HEK293 (cell line): Measurements from ENCODE around the gene WDR17.

Experiments
- CTCF ChIA-PET: fragments of 350-600 bp; formaldehyde crosslinking; extraction: SDS; loops from one replicate; lab custom pipeline; 2021; ENCODE audit warnings: antibody characterized with exemption; lab: Yijun Ruan, JAX
- POLR2A ChIA-PET: fragments of 300-600 bp; formaldehyde crosslinking; extraction: SDS; loops from one replicate; lab custom pipeline; 2020; ENCODE audit warnings: antibody characterized with exemption, inconsistent platforms; lab: Yijun Ruan, JAX
- H3K27ac ChIP-seq: fragments of 200-500 bp; sonication (Bioruptor generic); 2 replicates; pipeline ENCODE4 v1.5.1; 2014; ENCODE audit warnings: low read depth, low read length, control low read depth, inconsistent platforms; ENCODE audit errors: extremely low read depth
- H3K36me3 ChIP-seq, 2 experiments: fragments of 200-500 bp in 1 of 2; sonication (Bioruptor generic) in 1 of 2; 1 replicate in 1 of 2; 2 replicates in 1 of 2; pipeline ENCODE4 v1.5.1; 2014 to 2017; ENCODE audit warnings: inconsistent platforms in 2 of 2, low read length in 2 of 2; ENCODE audit not compliant: control insufficient read depth in 2 of 2, insufficient read depth in 1 of 2
- H3K4me1 ChIP-seq: fragments of 200-500 bp; sonication (Bioruptor generic); 2 replicates; pipeline ENCODE4 v1.5.1; 2014; ENCODE audit warnings: mild to moderate bottlenecking, low read length, inconsistent platforms; ENCODE audit not compliant: control insufficient read depth, insufficient read depth
- H3K4me3 ChIP-seq: 2 replicates; pipeline ENCODE4 v1.5.1; 2011; ENCODE audit warnings: low read depth, mild to moderate bottlenecking, control low read depth, low read length, moderate library complexity
- H3K9me3 ChIP-seq: fragments of 200-500 bp; sonication (Bioruptor generic); 2 replicates; pipeline ENCODE4 v1.5.1; 2014; ENCODE audit warnings: low read depth, low read length, inconsistent platforms; ENCODE audit not compliant: control insufficient read depth, insufficient read depth
- EGR2 ChIP-seq: fragments of 450-650 bp; formaldehyde crosslinking; IDR thresholded peaks from 2 replicates; pipeline ENCODE4 v1.5.1; 2016; ENCODE audit warnings: low read depth, missing biosample characterization, missing genetic modification characterization
- FEZF1 ChIP-seq: fragments of 450-650 bp; formaldehyde crosslinking; IDR thresholded peaks from 2 replicates; pipeline ENCODE4 v1.5.1; 2016; ENCODE audit warnings: missing biosample characterization, missing genetic modification characterization
- OSR2 ChIP-seq: fragments of 450-650 bp; formaldehyde crosslinking; IDR thresholded peaks from 2 replicates; pipeline ENCODE4 v1.5.1; 2016; ENCODE audit warnings: missing biosample characterization, missing genetic modification characterization
- SP3 ChIP-seq: fragments of 450-650 bp; formaldehyde crosslinking; IDR thresholded peaks from 2 replicates; pipeline ENCODE4 v1.5.1; 2016; ENCODE audit warnings: missing biosample characterization, missing genetic modification characterization
- ZBTB48 ChIP-seq: fragments of 450-650 bp; formaldehyde crosslinking; IDR thresholded peaks from 2 replicates; pipeline ENCODE4 v1.5.1; 2016; ENCODE audit warnings: missing biosample characterization, missing genetic modification characterization
- ZIC2 ChIP-seq: fragments of 450-650 bp; formaldehyde crosslinking; IDR thresholded peaks from 2 replicates; pipeline ENCODE4 v1.5.1; 2016; ENCODE audit warnings: missing biosample characterization, missing genetic modification characterization
- ZNF184 ChIP-seq: fragments of 450-650 bp; IDR thresholded peaks from 2 replicates; pipeline ENCODE4 v1.5.1; 2018; ENCODE audit warnings: missing biosample characterization, mild to moderate bottlenecking, missing genetic modification characterization
- ZNF2 ChIP-seq: fragments of 450-650 bp; formaldehyde crosslinking; IDR thresholded peaks from 2 replicates; pipeline ENCODE4 v1.5.1; 2016; ENCODE audit warnings: missing biosample characterization, missing genetic modification characterization
- ZNF221 ChIP-seq: fragments of 450-650 bp; formaldehyde crosslinking; IDR thresholded peaks from 2 replicates; pipeline ENCODE4 v1.5.1; 2017; ENCODE audit warnings: missing biosample characterization, missing genetic modification characterization, borderline replicate concordance
- ZNF266 ChIP-seq: fragments of 450-650 bp; formaldehyde crosslinking; IDR thresholded peaks from 2 replicates; pipeline ENCODE4 v1.5.1; 2016; ENCODE audit warnings: missing biosample characterization, missing genetic modification characterization, low read depth
- ZNF274 ChIP-seq, 2 experiments: fragments of 200-500 bp in 1 of 2; fragments of 450-650 bp in 1 of 2; sonication (Bioruptor generic) in 1 of 2; formaldehyde crosslinking in 1 of 2; IDR thresholded peaks; 2 replicates each; pipeline versions ENCODE4 v1.5.1 to v1.6.1; 2014 to 2016; ENCODE audit warnings: borderline replicate concordance in 1 of 2, inconsistent platforms in 1 of 2, low read length in 1 of 2, missing biosample characterization in 1 of 2, missing genetic modification characterization in 1 of 2
- ZNF404 ChIP-seq: fragments of 450-650 bp; formaldehyde crosslinking; IDR thresholded peaks from 2 replicates; pipeline ENCODE4 v1.5.1; 2017; ENCODE audit warnings: missing biosample characterization, missing genetic modification characterization
- ZNF529 ChIP-seq: fragments of 450-650 bp; formaldehyde crosslinking; IDR thresholded peaks from 2 replicates; pipeline ENCODE4 v1.5.1; 2017; ENCODE audit warnings: missing genetic modification characterization, missing biosample characterization; ENCODE audit not compliant: insufficient replicate concordance
- ZNF555 ChIP-seq: fragments of 450-650 bp; formaldehyde crosslinking; conservative IDR thresholded peaks from 2 replicates; pipeline ENCODE4 v1.5.1; 2017; ENCODE audit warnings: missing biosample characterization, mild to moderate bottlenecking, missing genetic modification characterization, inconsistent platforms
- ZNF571 ChIP-seq: fragments of 450-650 bp; formaldehyde crosslinking; IDR thresholded peaks from 2 replicates; pipeline ENCODE4 v1.5.0; 2017; ENCODE audit warnings: missing biosample characterization, missing genetic modification characterization
- ZNF596 ChIP-seq: fragments of 450-650 bp; IDR thresholded peaks from 2 replicates; pipeline ENCODE4 v1.5.0; 2018; ENCODE audit warnings: missing biosample characterization, mild to moderate bottlenecking, missing genetic modification characterization, moderate library complexity
- ZNF624 ChIP-seq: fragments of 450-650 bp; formaldehyde crosslinking; IDR thresholded peaks from 2 replicates; pipeline ENCODE4 v1.5.1; 2017; ENCODE audit warnings: missing biosample characterization, missing genetic modification characterization
- ZNF677 ChIP-seq: fragments of 450-650 bp; IDR thresholded peaks from 2 replicates; pipeline ENCODE4 v1.5.0; 2018; ENCODE audit warnings: missing biosample characterization, mild to moderate bottlenecking, missing genetic modification characterization, moderate library complexity
- ZNF843 ChIP-seq: fragments of 450-650 bp; formaldehyde crosslinking; IDR thresholded peaks from 2 replicates; pipeline ENCODE4 v1.5.1; 2016; ENCODE audit warnings: missing biosample characterization, missing genetic modification characterization
- ZXDB ChIP-seq: fragments of 450-650 bp; formaldehyde crosslinking; IDR thresholded peaks from 2 replicates; pipeline ENCODE4 v1.5.1; 2016; ENCODE audit warnings: missing biosample characterization, missing genetic modification characterization
- TF ChIP-seq, protein P1 (sequence below): fragments of 450-650 bp; formaldehyde crosslinking; IDR thresholded peaks from 2 replicates; pipeline ENCODE4 v1.5.1; 2016; ENCODE audit warnings: missing biosample characterization, missing genetic modification characterization
- TF ChIP-seq, protein P2 (sequence below): fragments of 450-650 bp; formaldehyde crosslinking; IDR thresholded peaks from 2 replicates; pipeline ENCODE4 v1.5.1; 2016; ENCODE audit warnings: missing biosample characterization, missing genetic modification characterization

Gene WDR17

DNA sequence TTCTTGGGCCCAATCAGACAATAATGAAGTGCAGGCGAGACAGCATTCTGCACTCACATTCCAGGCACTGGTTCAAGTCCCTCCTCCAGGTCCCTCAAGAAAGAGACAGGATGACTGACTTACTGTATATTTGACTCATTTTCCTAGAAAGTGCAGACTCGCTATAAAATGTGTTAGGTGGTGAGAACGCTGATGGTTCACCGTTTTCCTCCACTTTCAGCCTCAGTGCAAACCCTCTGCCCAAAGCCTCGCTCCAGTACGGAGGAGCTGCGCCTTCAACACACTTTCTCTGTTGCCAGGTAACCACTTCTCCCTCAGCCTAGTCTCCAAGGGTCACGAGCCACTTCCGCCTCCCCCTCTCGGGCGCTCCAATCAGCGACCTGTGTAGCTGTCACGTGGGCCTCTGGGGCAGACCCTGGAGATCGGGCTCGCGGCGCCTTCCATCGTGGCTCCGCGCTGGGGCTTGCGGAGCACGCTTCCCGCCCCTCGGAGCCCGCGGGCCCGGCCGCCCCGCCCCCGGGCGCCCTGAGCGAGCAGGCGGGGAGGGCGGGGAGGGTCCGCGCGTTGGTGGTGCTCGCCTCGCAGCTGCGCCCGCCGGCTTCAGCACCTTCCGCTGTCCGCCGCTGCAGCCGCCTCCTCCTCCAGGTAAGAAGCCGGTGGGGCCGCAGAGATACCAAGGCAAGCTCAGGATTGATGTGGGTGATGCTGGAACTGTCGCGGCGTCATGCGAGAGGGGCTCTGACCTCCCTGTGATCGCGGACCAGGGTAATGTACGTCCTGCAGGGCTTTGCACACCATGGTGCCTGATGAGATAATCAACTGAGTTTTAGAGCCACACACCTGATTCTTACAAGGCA is at the start of gene WDR17 (continued):
- TF ChIP-seq, protein P1, sequence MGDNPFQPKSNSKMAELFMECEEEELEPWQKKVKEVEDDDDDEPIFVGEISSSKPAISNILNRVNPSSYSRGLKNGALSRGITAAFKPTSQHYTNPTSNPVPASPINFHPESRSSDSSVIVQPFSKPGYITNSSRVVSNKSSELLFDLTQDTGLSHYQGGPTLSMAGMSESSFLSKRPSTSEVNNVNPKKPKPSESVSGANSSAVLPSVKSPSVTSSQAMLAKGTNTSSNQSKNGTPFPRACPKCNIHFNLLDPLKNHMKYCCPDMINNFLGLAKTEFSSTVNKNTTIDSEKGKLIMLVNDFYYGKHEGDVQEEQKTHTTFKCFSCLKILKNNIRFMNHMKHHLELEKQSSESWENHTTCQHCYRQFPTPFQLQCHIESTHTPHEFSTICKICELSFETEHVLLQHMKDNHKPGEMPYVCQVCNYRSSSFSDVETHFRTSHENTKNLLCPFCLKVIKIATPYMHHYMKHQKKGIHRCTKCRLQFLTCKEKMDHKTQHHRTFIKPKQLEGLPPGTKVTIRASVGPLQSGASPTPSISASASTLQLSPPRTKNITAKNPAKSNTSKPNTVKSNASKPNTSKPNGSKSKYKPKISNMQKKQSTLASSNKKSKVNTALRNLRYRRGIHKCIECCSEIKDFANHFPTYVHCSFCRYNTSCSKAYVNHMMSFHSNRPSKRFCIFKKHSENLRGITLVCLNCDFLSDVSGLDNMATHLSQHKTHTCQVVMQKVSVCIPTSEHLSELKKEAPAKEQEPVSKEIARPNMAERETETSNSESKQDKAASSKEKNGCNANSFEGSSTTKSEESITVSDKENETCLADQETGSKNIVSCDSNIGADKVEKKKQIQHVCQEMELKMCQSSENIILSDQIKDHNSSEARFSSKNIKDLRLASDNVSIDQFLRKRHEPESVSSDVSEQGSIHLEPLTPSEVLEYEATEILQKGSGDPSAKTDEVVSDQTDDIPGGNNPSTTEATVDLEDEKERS (tag by site-specific recombination), result no peak
- TF ChIP-seq ZBTB48 (tag by site-specific recombination) (no peak), ZNF184 (no peak), EGR2 (tag by site-specific recombination) (0 out of 2 replicates have a peak, but pooled peaks have one; percentile 20)

DNA sequence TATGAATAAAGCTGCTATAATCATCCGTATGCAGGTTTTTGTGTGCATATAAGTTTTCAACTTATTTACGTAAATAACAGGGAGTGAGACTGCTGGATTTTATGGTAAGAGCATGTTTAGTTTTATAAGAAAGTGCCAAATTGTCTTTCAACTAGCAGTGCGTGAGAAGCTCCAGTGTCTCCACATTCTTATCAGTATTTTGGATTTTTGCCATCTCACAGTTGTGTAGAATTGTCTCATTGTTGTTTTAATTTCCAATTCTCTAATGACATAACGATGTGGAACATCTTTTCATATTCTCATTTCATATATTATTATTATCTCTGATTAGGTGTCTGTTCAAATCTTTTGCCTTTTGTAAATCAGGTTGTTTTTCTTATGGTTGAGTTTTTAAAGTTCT is 49.0 kb upstream of the WDR17 start:
- Histone ChIP-seq H3K4me1 (peaks cover 6% of the 10 kb centered on the region; the same call in 1 of the 2 replicates), H3K4me3 (no peak overlapping the region), H3K36me3 (no peaks in the 10 kb centered on the region), H3K27ac (no peak overlapping the region), H3K9me3 (no peaks in the 10 kb centered on the region)
- TF ChIP-seq ZNF555 (tag by site-specific recombination) (no peak), ZNF221 (tag by site-specific recombination) (no peak), SP3 (tag by site-specific recombination) (no peak), ZNF274 (IDR thresholded peaks at IDR 0.05; ENCODE audit: low read length) (no peak), ZNF274 (tag by site-specific recombination; IDR thresholded peaks at IDR 0.05; ENCODE audit: borderline replicate concordance) (no peak), ZNF677 (tag by site-specific recombination) (no peak)
- ChIA-PET POLR2A (no interaction called here), CTCF (interaction anchor here (0.8 kb wide), 1 partner anchor 1640 kb away, joined by 3 read pairs; no protein-coding TSS in a partner anchor)

- Histone ChIP-seq H3K4me1 (peaks cover 6% of the 10 kb centered on the region; the same call in 1 of the 2 replicates), H3K27ac (no peak overlapping the region), H3K4me3 (no peak overlapping the region), H3K9me3 (no peaks in the 10 kb centered on the region), H3K36me3 (no peaks in the 10 kb centered on the region)
- ChIA-PET CTCF (no interaction called here), POLR2A (no interaction called here)
- TF ChIP-seq ZNF404 (tag by site-specific recombination) (no peak), ZNF596 (tag by site-specific recombination) (no peak), ZNF2 (tag by site-specific recombination) (no peak), ZNF843 (peak; percentile 47; the same call in 1 of the 2 replicates), OSR2 (tag by site-specific recombination) (peak; percentile 51; the same call in 1 of the 2 replicates), ZNF266 (tag by site-specific recombination) (0 out of 2 replicates have a peak, but pooled peaks have one; percentile 30), ZNF624 (no peak), ZNF571 (no peak), ZIC2 (tag by site-specific recombination) (no peak), FEZF1 (tag by site-specific recombination) (peak; percentile 48), ZNF529 (tag by site-specific recombination) (no peak), ZXDB (0 out of 2 replicates have a peak, but pooled peaks have one; percentile 24)
- TF ChIP-seq, protein P1 (tag by site-specific recombination), result no peak
- TF ChIP-seq, protein P2, sequence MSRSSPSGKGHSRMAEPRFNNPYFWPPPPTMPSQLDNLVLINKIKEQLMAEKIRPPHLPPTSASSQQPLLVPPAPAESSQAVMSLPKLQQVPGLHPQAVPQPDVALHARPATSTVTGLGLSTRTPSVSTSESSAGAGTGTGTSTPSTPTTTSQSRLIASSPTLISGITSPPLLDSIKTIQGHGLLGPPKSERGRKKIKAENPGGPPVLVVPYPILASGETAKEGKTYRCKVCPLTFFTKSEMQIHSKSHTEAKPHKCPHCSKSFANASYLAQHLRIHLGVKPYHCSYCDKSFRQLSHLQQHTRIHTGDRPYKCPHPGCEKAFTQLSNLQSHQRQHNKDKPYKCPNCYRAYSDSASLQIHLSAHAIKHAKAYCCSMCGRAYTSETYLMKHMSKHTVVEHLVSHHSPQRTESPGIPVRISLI, result no peak
Measured at GRCh38 chr4:176020481-176021085, 45.1 kb upstream of the WDR17 start.
